Left cardiac atrium (tissue), 4 donors: Measurements from ENCODE around the gene SEMA6D. TPM values are rescaled to one million over a fixed set of nuclear protein-coding genes. Genes with fewer than 3 reads are reported as not detected.

ENCODE experiments used
- ATAC-seq, 2 donors: fragments of 200-7000 bp; cut with Tn5 transposase; one replicate each; pipeline ENCODE4 v1.9.1; 2020; ENCODE audit warnings: mild to moderate bottlenecking in 2 of 2, moderate library complexity in 2 of 2
- DNase-seq: peaks from one replicate; pipeline ENCODE4 v3.0.0-alpha.2; 2020
- intact Hi-C, 2 donors: fragments of 100-400 bp; cut with DNase I; formaldehyde crosslinking; loops; one replicate each; pipeline versions ENCODE4 v1.14.1 to v1.15.1; 2022 to 2023
- total RNA-seq, 2 donors: library from RNA; stranded (reverse); fragmentation: NEBNext Ultra II Directional; extraction: Animal tissue kit (Norgen Biotek cat#: 25700); gene quantifications; one replicate each; pipeline ENCODE4 v1.2.1, GENCODE V29; 2021
- donor health status: DM: no; HTN: yes; CAD: no.
- donor health status: DM: no; HTN: yes; CAD: no; lungs with severe emphysema.
- donor health status: DM: yes; HTN: yes; CAD: no.
- donor health status: Dilated cardiomyopathy.

Gene SEMA6D
- total RNA-seq, 2 donors from 2014 or later = 5.1 to 12.5 TPM

DNA sequence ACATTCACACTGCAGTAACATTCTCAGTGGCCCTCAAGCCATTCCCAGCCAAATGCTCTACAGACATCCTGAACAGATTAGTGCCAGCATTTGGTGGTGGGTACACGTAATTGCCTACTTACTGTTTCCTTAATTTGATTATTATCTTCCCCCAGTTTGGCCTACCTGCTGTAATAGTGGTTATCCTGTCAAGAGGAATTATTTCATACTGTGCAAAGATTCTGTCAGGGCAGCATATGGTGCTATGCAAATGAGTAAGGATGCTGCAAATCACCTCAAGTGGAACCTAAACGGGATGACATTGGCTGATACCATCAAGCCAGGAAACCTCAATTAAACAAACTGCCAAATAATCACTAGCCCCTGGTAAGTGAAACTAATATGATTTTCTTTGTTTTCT is 88.7 kb downstream of the SEMA6D start:
- DNase-seq (no peak), ATAC-seq (no peak)
- intact Hi-C loops = no loop called here

DNA sequence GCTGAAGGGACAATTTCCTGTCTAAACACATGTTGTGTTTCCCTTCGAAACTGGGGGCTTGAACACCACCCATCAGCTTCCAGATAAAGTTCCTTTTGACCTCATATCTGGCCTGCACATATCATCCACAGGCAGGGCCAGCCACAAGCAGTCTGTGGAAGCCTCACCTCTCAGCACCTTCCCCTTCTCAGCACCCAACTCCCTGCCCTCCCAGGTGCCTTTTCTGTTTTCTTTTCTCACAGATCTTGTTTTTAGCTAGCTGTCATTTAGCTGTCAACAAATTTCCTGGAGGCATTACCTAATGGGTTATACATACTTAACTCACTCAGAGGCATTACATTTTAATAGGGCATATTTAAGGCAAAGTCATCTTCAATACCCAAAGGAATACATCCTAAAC is 93.9 kb downstream of the SEMA6D start:
- intact Hi-C loops = no loop called here
- ATAC-seq (no peak), DNase-seq (no peak)

DNA sequence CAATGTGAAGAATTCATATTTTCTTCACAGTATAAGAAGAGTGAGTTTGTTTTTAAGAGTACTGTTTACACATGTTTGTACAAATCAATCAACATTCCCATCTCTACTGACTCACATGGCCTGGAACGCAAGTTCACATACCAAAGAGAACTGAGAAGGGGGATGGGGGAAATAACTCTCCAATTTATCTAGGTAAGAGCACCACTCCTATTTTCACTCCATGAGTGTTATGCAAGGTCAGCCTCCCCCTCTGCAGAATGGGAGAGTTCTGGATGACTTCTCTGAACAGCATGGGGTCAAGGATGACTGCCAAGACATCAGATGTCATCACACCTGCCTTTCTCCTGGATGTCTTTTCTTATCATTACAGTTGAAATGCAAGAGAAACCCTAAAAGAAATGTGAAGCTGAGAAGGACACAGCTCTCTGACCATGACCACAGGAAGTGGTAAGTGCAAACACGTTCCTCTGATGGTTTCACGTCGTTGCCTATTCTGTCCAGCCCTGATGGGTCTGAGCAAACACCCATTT is 95.2 kb downstream of the SEMA6D start:
- intact Hi-C loops = no loop called here
- DNase-seq = no peak
- ATAC-seq = peak; percentile 44 to 91

DNA sequence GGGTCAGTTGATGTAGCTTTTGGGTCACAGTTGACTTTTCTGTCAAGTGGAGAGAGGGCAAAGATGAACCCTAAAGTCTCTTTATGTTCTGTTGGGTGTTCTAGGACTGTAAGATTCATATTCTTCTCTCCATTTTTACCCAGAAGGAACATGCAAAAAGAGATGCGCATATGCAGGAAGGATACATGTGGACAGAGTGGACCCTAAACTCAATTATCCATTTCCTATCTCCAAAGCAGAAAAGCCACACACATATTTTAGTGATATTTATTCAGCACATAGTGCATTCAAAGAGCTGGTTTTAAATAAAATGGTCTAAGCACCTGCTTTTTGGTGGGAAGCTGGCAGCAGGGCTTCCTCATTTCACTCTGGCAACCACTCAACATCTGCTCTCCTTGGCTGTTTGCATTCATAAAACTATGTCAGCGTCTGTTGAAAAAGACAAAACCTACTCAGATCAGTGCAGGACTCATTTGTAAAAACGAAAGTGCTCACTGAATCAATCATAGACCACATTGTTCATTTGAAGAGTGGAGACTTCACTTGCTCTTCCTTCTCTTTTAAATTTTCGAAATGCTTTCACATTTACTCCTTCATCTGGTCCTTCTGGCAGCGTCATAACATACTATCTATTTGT is 96.6 kb downstream of the SEMA6D start:
- intact Hi-C loops = no loop called here
- ATAC-seq (no peak), DNase-seq (no peak)

DNA sequence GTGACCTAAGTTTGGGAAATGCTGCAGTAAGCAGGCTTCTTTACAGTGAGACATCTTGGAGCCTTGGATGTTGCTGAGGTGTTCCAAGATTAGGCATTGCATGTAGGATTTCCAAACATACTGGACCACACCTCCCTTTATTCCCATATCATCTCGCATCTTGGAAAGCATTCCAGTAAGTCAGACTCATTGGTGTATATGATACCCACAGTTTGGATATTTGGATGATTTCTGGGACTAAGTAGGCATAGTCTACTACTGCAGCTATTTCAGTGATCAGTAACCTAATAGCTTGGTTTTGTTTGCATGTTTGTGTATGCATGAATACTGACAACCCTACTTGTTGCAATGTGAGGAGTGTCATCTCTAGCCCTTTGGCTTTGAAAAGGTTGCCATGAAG is 97.3 kb downstream of the SEMA6D start:
- no peak for ATAC-seq
- intact Hi-C loops = no loop called here

DNA sequence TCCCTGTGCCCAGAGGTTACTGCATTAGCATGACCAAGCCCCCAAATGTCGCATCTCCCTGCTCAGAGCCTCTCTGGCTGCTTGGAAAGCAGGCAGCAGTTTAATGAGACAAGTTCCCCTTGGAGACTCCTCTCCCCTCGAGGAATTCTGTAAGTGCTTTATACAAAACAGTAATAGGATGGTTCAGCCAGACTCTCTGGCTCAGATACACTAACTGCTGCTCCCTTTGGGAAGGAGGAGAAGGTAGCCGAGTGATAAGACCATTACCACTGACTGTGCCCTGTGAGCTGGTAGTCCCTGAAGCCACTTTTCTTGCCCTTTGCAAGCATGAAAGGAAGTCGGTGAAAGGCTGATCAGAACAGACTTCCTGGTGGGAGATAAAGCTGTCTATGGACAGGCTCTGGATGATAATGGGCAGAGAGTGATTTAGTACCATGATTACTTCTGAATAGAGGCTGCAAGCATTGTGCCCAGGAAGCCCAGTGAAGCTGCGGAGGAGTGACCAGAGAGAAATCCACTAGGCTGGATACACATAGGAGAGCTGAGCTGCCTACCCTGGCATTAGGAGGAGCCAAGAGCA is 100.8 kb downstream of the SEMA6D start:
- DNase-seq (no peak), ATAC-seq (no peak)
- intact Hi-C loops = no loop called here

More for the DNA sequence above, 97.3 kb downstream of the SEMA6D start:
- no peak for DNase-seq

DNA sequence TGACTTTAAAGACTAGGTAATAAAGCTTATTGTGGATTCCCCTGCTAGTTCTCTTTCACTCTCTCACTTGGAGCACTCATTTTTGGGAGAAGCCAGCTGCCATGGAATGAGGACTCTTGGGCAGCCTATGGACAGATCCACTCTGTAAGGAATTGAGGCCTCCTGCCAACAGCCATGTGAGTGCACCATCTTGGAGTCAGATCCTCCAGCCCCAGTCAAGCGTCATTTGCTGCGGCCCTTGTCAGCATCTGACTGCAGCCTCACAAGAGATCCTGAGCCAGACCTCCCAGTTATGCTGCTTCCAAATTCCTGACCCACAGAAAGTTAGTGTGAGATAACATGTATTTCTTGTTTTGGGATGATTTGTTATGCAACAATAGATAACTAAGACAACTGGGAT is 101.9 kb downstream of the SEMA6D start:
- intact Hi-C loops = no loop called here
- DNase-seq (no peak), ATAC-seq (no peak)

DNA sequence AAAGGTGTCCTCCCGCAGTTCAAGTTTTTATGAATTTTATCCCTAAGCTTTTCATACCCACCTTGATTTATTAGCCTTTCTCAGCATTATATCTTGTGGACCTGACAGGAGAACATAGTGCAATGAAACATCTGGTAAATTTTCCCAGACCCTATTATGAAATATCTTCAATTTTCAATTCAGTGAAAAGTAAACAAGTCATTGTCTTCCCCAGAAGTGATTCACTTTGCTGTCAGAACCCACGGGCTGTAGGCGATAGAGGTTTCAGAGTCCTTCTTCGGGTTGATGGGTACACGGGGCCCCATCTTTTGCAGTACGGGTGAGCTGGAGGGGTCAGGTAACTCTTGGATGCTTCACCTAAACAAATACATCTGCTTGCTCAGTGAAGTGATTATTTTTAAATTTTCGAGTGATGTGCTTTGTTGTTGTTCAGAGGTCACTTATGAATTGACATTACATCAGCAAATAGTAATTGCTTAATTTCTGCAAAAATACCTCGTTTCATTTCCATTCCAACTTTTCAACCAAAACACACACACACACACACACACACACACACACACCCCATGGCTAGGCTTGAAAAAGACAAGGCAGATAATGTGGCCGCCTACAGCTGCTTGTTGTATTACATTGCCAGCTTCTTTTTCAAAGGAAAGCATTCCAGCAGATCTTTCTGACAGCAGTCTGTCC is 102.9 kb downstream of the SEMA6D start:
- intact Hi-C loops = no loop called here
- ATAC-seq (peak; percentile 35 to 69), DNase-seq (no peak)

DNA sequence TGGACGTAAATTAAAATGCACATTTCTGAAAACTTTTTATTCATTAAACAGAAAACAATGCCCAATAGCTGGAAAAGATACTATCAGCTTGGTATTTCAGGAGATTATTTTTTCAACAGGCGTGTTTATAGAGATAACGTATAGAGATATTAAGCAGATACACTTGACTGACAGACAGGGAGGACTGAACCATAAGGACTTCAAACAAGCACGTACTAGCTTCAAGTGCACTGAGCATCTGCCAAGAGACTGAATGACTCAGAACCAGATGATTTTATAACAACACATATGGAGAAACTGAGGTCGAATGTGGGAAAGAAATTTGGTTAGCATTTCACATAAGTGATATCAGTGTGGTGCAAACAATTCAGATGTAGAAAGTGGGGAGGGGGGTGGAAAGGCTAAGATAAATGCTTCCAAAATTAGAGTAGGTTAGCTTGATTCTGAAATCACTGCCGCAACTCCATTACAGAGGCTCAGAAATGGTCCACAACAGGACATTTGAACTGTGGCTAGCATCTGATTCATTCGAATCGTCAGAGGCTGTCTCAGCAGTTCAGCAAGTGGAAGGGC is 103.5 kb downstream of the SEMA6D start:
- DNase-seq (no peak), ATAC-seq (peak; percentile 51 to 89)
- intact Hi-C loops = no loop called here

DNA sequence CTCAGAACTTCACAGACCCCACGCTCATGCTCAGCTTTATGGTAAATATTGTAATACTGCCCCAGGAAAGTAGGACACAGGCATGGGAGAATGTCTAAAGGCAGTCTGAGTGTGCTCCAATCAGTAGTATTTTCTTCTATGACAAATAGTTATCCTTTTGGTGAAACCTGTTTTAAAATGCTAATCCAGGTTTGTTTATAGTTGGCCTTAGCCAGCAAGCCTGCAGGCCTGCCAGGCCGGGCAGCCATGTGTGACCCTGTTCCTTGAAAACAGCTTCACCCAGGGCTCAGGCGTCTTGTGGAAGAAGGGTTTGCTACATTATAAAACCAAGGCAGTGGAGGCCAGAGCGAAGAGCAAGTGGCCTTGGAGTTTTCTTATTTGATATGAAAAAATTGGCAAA is 104.7 kb downstream of the SEMA6D start:
- no peak for DNase-seq
- no peak for ATAC-seq
- intact Hi-C loops = no loop called here
